ENCODE data around the gene SLF2.

DNA sequence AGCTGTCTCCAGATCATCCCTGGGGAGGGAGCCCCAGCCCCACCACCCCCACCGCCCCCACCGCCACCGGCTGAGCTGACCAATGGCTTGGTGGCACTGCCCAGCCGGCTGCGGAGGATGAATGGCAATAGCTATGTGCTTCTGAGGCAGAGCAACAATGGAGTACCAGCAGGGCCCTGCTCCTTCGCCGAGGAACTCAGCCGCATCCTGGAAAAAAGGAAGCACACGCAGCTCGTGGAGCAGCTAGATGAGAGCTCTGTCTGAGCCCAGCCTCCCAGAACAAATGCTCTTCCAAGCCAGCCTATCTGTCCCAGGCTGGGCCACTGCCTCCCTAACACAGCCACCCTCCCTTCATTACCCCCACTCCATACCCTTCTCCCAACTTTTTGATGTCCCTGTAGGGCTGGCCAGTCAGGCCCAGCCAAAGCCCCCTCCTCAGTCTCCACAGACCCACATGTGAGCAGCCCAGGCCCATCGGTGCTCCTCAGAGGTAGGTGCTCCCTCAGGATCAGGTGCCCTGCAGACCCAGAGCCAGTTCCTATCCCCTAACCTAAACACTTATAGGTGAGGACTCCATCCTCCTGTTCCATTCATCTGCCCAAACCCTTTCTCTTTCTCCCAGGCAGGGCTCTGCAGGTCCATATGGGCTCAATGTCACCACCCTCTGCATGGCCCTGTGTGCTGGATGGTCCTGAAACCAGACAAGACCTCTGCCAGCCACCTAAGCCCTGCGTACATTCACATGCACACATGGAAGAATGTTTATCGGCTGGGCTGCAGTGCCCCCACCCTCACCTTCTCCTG, 71.3 kb downstream of the SLF2 start:
- TF ChIP-seq, protein P1, sequence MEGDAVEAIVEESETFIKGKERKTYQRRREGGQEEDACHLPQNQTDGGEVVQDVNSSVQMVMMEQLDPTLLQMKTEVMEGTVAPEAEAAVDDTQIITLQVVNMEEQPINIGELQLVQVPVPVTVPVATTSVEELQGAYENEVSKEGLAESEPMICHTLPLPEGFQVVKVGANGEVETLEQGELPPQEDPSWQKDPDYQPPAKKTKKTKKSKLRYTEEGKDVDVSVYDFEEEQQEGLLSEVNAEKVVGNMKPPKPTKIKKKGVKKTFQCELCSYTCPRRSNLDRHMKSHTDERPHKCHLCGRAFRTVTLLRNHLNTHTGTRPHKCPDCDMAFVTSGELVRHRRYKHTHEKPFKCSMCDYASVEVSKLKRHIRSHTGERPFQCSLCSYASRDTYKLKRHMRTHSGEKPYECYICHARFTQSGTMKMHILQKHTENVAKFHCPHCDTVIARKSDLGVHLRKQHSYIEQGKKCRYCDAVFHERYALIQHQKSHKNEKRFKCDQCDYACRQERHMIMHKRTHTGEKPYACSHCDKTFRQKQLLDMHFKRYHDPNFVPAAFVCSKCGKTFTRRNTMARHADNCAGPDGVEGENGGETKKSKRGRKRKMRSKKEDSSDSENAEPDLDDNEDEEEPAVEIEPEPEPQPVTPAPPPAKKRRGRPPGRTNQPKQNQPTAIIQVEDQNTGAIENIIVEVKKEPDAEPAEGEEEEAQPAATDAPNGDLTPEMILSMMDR (conservative IDR thresholded peaks at IDR 0.05; ENCODE audit: low read length), result no peak
- no peak for TF ChIP-seq EZH2phosphoT487 (IDR thresholded peaks at IDR 0.05; ENCODE audit: borderline replicate concordance, low read depth, low read length)
